Body of pancreas (tissue), 4 donors: ENCODE data around the gene THBS2. TPM values are rescaled to one million over a fixed set of nuclear protein-coding genes. Genes with fewer than 3 reads are reported as not detected.

Experiments
- ATAC-seq: fragments of 150-250 bp; one replicate; pipeline ENCODE4 v1.9.1; 2016
- DNase-seq, 4 donors: peaks; one replicate each; pipeline ENCODE4 v3.0.0-alpha.2; 2019
- H3K27ac ChIP-seq, 4 donors: fragments of 200-600 bp; sonication (generic); 1 replicate in 3 of 4; 2 replicates in 1 of 4; pipeline versions ENCODE4 v1.5.1 to v1.6.1; 2016 to 2019; ENCODE audit warnings: mild to moderate bottlenecking in 1 of 4, mixed read lengths in 1 of 4, moderate library complexity in 1 of 4
- H3K27me3 ChIP-seq, 2 donors: fragments of 200-600 bp; sonication (generic); one replicate each; pipeline ENCODE4 v1.6.0; 2016; ENCODE audit warnings: mild to moderate bottlenecking in 1 of 2
- H3K36me3 ChIP-seq, 2 donors: fragments of 200-600 bp; sonication (generic); replicated peaks in 1 of 2; 2 replicates each; pipeline ENCODE4 v1.5.1; 2016; ENCODE audit warnings: low read depth in 2 of 2; ENCODE audit not compliant: insufficient read depth in 1 of 2
- H3K4me1 ChIP-seq: fragments of 200-600 bp; sonication (generic); one replicate; pipeline ENCODE4 v1.6.0; 2016
- H3K4me3 ChIP-seq, 2 donors: fragments of 200-600 bp; sonication (generic); 1 replicate in 1 of 2; 2 replicates in 1 of 2; pipeline ENCODE4 v1.5.1; 2016 to 2019
- H3K9me3 ChIP-seq, 3 donors: fragments of 200-600 bp; sonication (generic); 1 replicate in 2 of 3; 2 replicates in 1 of 3; pipeline ENCODE4 v1.5.1; 2016
- CTCF ChIP-seq, 7 experiments: fragments of 450-650 bp in 4 of 7; fragments of 200-600 bp in 3 of 7; sonication (generic) in 3 of 7; IDR thresholded peaks; one replicate each; pipeline ENCODE4 v1.5.1; 2016 to 2019; ENCODE audit warnings: antibody characterized with exemption in 7 of 7
- POLR2A ChIP-seq, 3 donors: fragments of 450-650 bp; IDR thresholded peaks; one replicate each; pipeline ENCODE4 v1.6.1; 2016; ENCODE audit warnings: antibody characterized with exemption in 3 of 3, mild to moderate bottlenecking in 2 of 3
- WGBS, 2 donors: methylation state at CpG; one replicate each; pipeline ENCODE4 v1.1.5; 2017; 5-methylcytosine and 5-hydroxymethylcytosine counted together
- intact Hi-C: fragments of 100-400 bp; cut with DNase I; formaldehyde crosslinking; loops from one replicate; pipeline ENCODE4 v1.15.1; 2023
- total RNA-seq, 2 donors: library from RNA; depleted of rRNA; stranded (reverse); fragments of >200 nt; gene quantifications; one replicate each; pipeline ENCODE4 v1.1.0, GENCODE V29; 2016

The THBS2 gene
- total RNA-seq, 2 donors from 2014 or later = 8.9 to 9.6 TPM

GRCh38 chr6:169282043-169282442, 28.4 kb upstream of the THBS2 start:
- no peak for DNase-seq
- H3K27ac ChIP-seq = no peak overlapping the region
- TF ChIP-seq POLR2A (IDR thresholded peaks at IDR 0.05) = no peak
- TF ChIP-seq CTCF (IDR thresholded peaks at IDR 0.05) = no peak
- no peaks in the 10 kb centered on the region for H3K9me3 ChIP-seq
- H3K27me3 ChIP-seq = no peaks in the 10 kb centered on the region
- no peaks in the 10 kb centered on the region for H3K36me3 ChIP-seq
- 78 to 82% methylated on average over 12 to 15 of the region's 15 CpGs for WGBS, 2 donors
- intact Hi-C loops = no loop called here
- no peak overlapping the region for H3K4me3 ChIP-seq
- no peak for ATAC-seq
- no peaks in the 10 kb centered on the region for H3K4me1 ChIP-seq

GRCh38 chr6:169277619-169278018, 24.0 kb upstream of the THBS2 start:
- Histone ChIP-seq H3K36me3 (no peaks in the 10 kb centered on the region), H3K4me3 (no peak overlapping the region), H3K4me1 (no peaks in the 10 kb centered on the region), H3K27ac (no peak overlapping the region), H3K27me3 (no peaks in the 10 kb centered on the region), H3K9me3 (no peaks in the 10 kb centered on the region)
- ATAC-seq = no peak
- intact Hi-C loops = no loop called here
- no peak for DNase-seq
- no peak for TF ChIP-seq CTCF (IDR thresholded peaks at IDR 0.05)
- no peak for TF ChIP-seq POLR2A (IDR thresholded peaks at IDR 0.05)

- ATAC-seq (no peak), DNase-seq (no peak)
- H3K36me3 ChIP-seq = no peaks in the 10 kb centered on the region
- no peaks in the 10 kb centered on the region for H3K27me3 ChIP-seq
- TF ChIP-seq CTCF (IDR thresholded peaks at IDR 0.05) (no peak), POLR2A (IDR thresholded peaks at IDR 0.05) (no peak)
- intact Hi-C loops = no loop called here
- no peak overlapping the region for H3K27ac ChIP-seq
- H3K4me3 ChIP-seq = no peak overlapping the region
- H3K9me3 ChIP-seq = no peaks in the 10 kb centered on the region
- WGBS, 2 donors = 43 to 56% methylated on average over 1 of the region's 1 CpG
- no peaks in the 10 kb centered on the region for H3K4me1 ChIP-seq
Observed at GRCh38 chr6:169274781-169275180, 21.1 kb upstream of the THBS2 start.

- intact Hi-C loops = no loop called here
- 66 to 77% methylated on average over 3 of the region's 3 CpGs for WGBS, 2 donors
- Histone ChIP-seq H3K27ac (no peak overlapping the region), H3K27me3 (no peaks in the 10 kb centered on the region), H3K4me1 (no peaks in the 10 kb centered on the region), H3K36me3 (no peaks in the 10 kb centered on the region), H3K4me3 (no peak overlapping the region), H3K9me3 (no peaks in the 10 kb centered on the region)
- ATAC-seq = no peak
- no peak for TF ChIP-seq POLR2A (IDR thresholded peaks at IDR 0.05)
- TF ChIP-seq CTCF (IDR thresholded peaks at IDR 0.05) = no peak
- no peak for DNase-seq
Observed at GRCh38 chr6:169273511-169273910, 19.9 kb upstream of the THBS2 start.

- H3K27me3 ChIP-seq = no peaks in the 10 kb centered on the region
- no peak for TF ChIP-seq POLR2A (IDR thresholded peaks at IDR 0.05)
- DNase-seq = no peak
- ATAC-seq = no peak
- WGBS, 2 donors = 20 to 27% methylated on average over 1 of the region's 1 CpG
- no peaks in the 10 kb centered on the region for H3K36me3 ChIP-seq
- H3K4me3 ChIP-seq = no peak overlapping the region
- no peak overlapping the region for H3K27ac ChIP-seq
- no peaks in the 10 kb centered on the region for H3K4me1 ChIP-seq
- H3K9me3 ChIP-seq = no peaks in the 10 kb centered on the region
- intact Hi-C loops = no loop called here
Observed at GRCh38 chr6:169271877-169272216, 18.2 kb upstream of the THBS2 start.
